Stimulated activated CD4-positive, alpha-beta T cell treated with anti-CD3 and anti-CD28 coated beads, Interleukin-15, amount 100 ng/mL, for 1 hour (primary cell): ENCODE results near the gene BCR.
A peak's percentile ranks its signal among the peaks of the same experiment; 100 is the strongest.

Source experiments
- DNase-seq, 2 donors: peaks; one replicate each; pipeline ENCODE4 v3.0.0-alpha.2; 2020; ENCODE audit warnings: low read depth in 1 of 2, low spot score in 1 of 2

BCR gene

DNA sequence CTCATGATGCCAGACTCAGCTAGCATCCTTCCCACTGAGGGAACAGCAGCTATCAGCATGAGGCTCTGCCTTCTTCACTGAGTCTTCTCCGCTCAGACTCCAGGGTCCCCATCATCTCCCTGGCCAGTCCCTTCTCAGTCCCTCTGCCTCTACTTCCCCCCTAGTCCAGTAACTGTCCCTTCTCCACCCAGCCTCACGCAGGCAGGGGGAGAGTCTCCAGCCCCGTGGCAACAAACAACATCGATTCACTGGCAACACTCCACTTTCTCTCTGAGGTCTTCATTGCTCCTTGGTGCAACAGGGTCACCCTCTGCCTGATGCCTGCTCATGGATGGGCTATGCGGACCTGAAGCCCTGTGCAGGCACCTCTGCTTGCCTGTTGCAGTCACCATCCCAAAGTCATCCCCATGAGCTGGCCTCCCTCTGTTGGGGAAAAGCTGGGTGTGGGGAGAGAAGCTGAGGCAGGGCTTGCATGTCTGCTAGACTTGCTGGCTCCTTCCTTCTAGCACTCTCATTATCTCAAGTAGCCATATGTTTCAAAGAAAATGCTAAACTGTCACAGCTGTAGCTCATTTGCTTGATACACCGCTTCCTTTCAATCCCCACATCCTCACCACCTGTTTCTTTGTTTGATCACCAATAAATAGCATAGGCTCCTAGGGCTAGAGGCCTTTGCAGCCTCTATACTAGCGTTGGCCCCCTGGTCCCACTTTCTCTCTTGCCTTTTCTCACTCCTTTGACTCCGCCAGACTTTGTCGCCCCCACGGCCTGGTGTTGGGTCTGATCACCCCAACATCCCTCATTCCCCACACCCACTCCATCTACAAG, 4.3 kb upstream of the BCR start:
- DNase-seq, result no peak

DNA sequence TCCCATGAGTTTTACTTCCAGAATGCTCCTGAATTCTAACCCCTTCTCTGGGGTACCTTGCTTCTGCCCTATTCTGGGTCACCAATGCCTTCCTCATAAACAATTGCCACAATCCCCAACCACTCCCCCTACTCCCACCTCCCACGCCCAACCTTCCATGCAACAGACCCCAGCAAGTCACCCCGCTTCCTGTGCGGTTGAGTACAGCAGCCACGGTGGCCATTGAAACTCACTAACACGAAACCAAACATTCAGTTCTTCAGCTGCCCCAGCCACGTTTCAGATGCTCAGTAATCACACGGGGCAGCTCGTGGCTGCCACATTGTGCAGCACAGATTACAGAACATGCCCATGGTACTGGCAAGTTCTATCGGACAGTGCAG, 3.7 kb upstream of the BCR start:
- no peak for DNase-seq

- DNase-seq, result no peak
These were observed 3.1 kb upstream of the BCR start for GRCh38 chr22:23177197-23177596.

DNA sequence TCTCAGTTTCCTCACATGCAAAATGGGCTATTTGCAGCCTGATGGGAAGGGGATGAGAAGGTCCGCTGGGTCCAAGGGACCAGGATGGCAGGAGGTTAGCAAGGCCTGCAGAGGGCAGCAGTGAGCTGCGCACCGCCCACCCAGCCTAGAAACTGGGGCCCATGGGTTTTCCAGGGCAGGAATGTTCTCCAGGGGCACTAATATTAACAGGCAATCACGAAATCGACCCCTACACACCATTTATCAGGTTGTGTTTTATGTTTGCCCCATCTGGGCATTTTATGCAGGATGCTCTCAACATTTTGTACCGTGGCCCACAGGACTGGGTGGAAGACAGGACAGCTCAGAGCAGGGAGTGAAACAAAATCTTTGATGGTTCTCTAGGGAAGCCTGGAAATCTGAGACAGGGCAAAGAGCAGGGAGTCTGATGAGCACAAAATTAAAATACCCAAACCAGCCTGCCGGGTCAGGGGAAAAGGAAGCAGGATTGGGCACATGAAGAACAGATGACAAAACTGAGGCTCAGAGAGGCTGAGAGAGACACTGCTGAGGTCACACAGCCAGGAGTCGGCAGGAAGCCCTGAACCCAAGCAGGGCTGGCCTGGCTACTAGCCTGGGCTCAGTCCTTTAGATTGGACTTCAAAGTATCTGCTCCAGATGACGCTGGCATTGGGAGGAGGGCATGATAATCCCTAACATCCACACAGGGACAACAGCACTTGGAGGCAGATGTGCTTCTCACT, 1.6 kb upstream of the BCR start:
- peak; percentile 38 to 52 for DNase-seq

GRCh38 chr22:23179381-23180299, 669 bp upstream of the BCR start:
- DNase-seq, result no peak

GRCh38 chr22:23180893-23181720, 798 bp downstream of the BCR start:
- no peak for DNase-seq

DNA sequence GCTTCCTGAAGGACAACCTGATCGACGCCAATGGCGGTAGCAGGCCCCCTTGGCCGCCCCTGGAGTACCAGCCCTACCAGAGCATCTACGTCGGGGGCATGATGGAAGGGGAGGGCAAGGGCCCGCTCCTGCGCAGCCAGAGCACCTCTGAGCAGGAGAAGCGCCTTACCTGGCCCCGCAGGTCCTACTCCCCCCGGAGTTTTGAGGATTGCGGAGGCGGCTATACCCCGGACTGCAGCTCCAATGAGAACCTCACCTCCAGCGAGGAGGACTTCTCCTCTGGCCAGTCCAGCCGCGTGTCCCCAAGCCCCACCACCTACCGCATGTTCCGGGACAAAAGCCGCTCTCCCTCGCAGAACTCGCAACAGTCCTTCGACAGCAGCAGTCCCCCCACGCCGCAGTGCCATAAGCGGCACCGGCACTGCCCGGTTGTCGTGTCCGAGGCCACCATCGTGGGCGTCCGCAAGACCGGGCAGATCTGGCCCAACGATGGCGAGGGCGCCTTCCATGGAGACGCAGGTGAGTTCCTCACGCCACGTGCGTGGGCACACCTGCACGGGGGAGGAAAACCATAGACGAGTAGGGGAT, 1.5 kb downstream of the BCR start:
- no peak for DNase-seq

DNA sequence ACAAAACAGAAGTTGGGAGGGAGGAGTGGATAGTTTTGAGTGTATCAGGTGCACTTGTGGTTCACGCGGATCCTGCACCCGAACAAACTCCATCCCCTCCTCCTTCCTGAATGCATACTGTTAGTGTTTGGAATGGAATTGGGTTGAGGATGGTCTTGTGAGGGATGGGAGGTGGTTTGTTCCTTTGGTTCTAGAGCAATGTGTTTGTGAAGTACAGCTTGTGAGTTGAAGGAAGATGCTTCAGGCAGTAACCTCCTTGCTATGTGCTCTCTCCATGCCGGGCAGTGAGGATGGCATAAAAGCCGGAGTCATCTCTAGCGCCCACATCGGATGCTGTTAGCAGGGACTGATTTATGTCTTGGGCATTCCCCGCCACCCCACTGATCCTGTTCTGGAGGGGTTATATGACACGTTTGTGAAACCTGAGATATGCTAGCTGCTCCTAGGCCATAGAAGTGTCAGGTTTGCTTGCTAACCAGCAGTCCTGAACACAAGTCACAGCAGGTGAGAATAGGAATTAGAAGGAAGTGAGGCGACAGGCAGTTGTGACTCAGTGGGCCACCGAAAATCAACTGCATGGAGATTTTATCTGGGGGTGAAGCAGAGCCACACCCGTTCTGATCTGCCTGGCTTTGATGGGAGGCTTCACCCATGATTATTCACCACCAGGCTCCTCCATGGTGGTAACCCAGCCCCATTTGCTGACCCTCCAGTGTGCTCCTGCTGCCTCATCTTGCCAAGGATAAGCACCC, 2.2 kb downstream of the BCR start:
- peak in 1 of 2 donors; percentile 48 for DNase-seq

GRCh38 chr22:23183061-23183698, 2.9 kb downstream of the BCR start:
- DNase-seq, result no peak

- no peak for DNase-seq
These were observed 3.9 kb downstream of the BCR start for GRCh38 chr22:23184100-23184763.

- no peak for DNase-seq
These were observed 4.4 kb downstream of the BCR start for GRCh38 chr22:23184764-23185113.

- DNase-seq, result no peak
These were observed 6.9 kb downstream of the BCR start for GRCh38 chr22:23187211-23187610.

DNA sequence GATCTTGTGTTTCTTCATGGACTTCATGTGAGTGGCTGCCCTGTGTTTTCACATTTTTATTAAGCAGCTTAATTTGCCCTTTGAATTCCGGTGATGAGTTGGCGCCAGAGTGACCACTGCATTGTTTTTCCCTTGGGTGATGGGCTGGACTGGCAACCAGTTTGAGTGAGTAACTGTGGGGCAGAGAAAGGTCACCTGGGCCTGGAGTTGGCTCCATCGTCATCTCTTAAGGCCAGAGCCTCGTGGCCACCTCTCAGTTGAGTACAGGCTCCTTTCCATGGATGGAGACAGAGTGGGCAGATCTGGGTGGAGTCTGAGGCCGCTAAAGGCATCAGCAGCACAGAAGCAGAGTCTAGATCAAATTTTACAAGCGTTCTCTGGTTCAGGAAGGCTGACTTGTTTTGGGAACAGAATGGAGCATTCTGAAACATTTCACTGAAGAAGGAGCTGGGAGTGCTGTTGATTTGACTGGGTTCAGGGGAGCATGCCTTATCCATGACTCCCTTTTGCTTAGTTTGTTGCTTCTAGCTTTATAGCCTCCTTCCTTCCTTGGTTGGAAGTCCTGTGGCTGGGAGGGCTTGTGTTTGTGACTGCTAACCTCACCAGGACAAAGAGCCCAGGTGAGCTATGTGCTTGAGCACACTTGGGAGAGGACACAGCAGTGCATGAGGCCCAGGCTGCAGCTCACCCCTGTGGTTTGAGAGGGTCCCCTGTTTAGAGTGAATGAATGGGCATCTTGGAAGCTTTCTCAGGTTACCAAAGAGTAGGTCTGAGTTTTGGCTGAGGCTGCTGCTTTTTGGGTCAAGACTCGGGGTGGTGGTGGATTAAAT, 7.8 kb downstream of the BCR start:
- DNase-seq, result no peak

DNA sequence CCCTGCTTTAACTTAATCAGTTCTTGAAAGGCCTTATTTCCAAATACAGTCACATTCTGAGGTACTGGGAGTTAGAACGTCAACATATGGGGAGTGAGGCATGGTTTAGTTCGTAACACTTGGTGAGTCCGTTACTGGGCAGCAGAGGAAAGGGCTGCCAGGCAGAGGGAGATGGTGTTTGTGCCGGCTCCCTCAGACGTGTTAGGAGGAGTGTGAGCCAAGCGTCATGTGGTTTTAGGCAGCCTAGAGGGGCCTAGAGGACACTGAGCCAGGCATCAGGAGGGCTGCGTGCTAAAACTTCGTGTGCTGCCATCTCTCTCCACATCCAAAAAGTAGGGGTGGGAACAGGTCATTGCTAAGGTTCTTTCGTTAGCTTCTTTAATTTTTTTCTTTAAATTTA, 10.2 kb downstream of the BCR start:
- no peak for DNase-seq

DNA sequence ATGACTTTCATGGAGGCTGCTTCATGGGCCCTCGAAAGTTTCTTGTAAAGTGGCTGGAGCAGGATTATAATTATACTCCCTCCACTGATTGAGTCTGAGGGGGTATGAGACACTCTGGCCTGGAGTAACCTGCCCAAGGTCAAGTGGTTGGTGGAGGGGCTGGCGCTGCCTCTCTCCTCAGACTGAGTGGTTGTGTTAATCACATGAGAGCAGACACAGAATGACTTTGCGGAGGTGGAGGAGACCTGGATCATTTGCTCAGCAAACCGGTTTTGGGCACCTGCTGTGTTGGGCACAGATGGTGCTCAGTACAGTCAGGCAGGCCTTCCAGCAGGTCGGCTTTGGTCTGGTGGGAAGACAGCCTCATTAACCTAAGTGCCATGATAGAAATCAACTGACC, 11.8 kb downstream of the BCR start:
- DNase-seq, result no peak

DNA sequence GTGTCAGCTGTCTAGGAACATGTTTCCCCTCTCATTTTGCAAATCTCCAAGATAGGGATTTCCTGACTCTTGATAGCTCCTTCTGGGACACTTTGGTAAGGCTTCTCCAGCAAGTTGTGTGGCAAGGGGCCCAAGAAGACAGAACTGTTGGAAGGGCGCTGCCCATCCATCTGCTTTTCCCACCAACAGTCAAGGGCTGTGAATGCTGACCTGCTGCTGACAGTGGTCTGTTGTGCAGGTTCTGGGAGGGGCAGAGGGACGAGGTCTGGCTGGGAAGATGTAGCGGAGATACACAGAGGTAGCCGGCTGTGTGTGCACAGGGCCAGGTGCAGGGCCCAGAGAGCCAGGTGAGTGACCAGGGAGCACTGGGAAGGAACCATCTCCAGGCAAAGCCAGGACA, 12.2 kb downstream of the BCR start:
- DNase-seq, result no peak

GRCh38 chr22:23193196-23193827, 13.0 kb downstream of the BCR start:
- DNase-seq, result no peak
